Measurements from ENCODE around the gene PLB1.

PLB1 gene

DNA sequence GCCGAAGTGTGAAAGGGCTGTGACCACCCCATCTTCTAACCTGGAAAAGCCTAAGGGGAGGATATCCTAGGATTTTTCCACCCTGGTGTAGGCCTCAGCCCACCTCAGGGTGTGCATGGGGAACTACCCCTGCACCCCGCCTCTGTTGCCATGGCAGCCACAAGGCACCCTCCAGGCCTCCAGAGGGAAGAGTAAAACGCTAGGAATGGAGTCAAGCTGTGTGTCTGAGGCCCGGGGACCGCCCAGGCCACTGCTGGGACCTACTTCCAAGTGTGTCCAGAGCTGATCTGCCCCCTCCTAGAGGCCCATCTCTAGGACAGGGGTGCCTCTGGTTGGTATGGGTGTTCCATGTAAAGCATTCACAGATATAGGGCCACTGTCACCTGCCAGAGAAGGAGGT lies 86.7 kb downstream of the PLB1 start:
- in situ Hi-C loops (cut with MboI; ENCODE audit: low sequenced_read_pairs), result no loop called here

- in situ Hi-C loops (cut with MboI; ENCODE audit: low sequenced_read_pairs), result no loop called here
Observed at GRCh38 chr2:28583899-28584553, 88.2 kb downstream of the PLB1 start.

DNA sequence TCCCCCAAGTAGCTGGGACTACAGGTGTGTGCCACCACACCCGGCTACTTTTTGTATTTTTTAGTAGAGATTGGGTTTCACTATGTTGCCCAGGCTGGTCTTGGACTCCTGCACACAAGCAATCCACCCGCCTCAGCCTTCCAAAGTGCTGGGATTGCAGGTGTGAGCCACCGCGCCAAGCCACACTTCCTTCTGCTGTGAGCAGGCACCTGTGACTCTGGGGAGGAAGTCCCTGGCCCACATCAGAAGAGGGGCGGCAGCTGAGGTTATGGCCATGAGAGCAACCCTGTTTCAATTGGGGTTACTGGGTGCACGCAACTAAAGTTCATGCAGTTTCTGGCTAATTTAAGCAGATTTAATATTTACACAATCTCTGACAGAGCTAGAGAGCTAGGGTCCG lies 91.0 kb downstream of the PLB1 start:
- in situ Hi-C loops (cut with MboI; ENCODE audit: low sequenced_read_pairs), result no loop called here

- in situ Hi-C loops (cut with MboI; ENCODE audit: low sequenced_read_pairs), result no loop called here
Observed at GRCh38 chr2:28587526-28588291, 91.8 kb downstream of the PLB1 start.

- in situ Hi-C loops (cut with MboI; ENCODE audit: low sequenced_read_pairs), result no loop called here
Observed at GRCh38 chr2:28588292-28588670, 92.4 kb downstream of the PLB1 start.

- in situ Hi-C loops (cut with MboI; ENCODE audit: low sequenced_read_pairs), result loop anchor here (10.0 kb wide), 1 partner anchor 165 kb away; the partner anchor contains the start of gene PPP1CB
Observed at GRCh38 chr2:28589746-28590463, 94.0 kb downstream of the PLB1 start.

- in situ Hi-C loops (cut with MboI; ENCODE audit: low sequenced_read_pairs), result loop anchor here (10.0 kb wide), 1 partner anchor 164 kb away; the partner anchor contains the start of gene PPP1CB
Observed at GRCh38 chr2:28590496-28591301, 94.8 kb downstream of the PLB1 start.

DNA sequence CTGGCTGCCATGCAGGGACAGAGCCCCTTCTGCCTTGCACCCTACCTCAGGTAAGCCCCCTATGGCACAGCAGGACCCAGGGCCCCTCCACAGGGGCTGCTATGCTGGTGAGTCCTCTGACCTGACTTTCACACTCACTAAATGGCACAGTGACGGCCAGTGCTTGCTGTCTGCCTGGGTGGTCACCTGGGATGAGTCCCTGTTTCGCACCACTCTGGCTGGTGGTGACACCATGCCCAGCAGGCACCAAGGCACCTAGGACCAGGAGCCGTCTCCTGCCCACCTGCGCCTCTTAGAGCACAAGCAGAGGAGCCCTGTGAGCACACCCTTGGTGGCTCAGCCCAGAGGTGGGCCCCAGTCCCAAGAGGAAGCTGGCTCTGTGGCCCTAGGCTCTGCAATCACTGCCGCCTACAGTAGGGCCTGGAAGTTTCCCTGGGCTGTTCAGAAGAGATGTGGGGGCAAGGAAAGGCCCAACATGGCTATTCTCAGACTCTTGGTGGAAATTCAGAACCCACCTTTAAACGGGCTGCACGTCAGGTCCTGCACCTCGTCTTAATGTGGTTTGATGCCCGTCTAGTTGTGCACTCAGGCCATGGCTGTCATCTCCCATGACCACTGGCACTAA lies 96.0 kb downstream of the PLB1 start:
- in situ Hi-C loops (cut with MboI; ENCODE audit: low sequenced_read_pairs), result loop anchor here (10.0 kb wide), 1 partner anchor 163 kb away; the partner anchor contains the start of gene PPP1CB

- in situ Hi-C loops (cut with MboI; ENCODE audit: low sequenced_read_pairs), result loop anchor here (10.0 kb wide), 1 partner anchor 162 kb away; the partner anchor contains the start of gene PPP1CB
Observed at GRCh38 chr2:28592481-28592880, 96.6 kb downstream of the PLB1 start.

- in situ Hi-C loops (cut with MboI; ENCODE audit: low sequenced_read_pairs), result loop anchor here (10.0 kb wide), 1 partner anchor 162 kb away; the partner anchor contains the start of gene PPP1CB
Observed at GRCh38 chr2:28593160-28593755, 97.4 kb downstream of the PLB1 start.

DNA sequence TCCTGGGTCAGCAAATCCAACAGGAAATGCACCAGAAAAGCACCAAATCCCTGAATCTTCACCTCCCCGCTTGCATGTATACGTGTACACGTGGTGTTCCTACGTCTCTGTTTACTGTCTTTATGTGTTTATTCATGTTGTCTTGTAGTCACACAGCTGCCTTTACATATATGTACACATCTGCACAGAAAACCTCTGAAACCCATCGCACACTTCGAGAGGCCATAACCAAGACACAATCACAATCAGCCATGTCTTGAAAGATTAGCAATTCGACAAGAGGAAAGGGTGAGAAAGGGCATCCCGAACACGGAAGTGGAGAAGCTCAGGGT lies 98.1 kb downstream of the PLB1 start:
- in situ Hi-C loops (cut with MboI; ENCODE audit: low sequenced_read_pairs), result loop anchor here (10.0 kb wide), 1 partner anchor 161 kb away; the partner anchor contains the start of gene PPP1CB

DNA sequence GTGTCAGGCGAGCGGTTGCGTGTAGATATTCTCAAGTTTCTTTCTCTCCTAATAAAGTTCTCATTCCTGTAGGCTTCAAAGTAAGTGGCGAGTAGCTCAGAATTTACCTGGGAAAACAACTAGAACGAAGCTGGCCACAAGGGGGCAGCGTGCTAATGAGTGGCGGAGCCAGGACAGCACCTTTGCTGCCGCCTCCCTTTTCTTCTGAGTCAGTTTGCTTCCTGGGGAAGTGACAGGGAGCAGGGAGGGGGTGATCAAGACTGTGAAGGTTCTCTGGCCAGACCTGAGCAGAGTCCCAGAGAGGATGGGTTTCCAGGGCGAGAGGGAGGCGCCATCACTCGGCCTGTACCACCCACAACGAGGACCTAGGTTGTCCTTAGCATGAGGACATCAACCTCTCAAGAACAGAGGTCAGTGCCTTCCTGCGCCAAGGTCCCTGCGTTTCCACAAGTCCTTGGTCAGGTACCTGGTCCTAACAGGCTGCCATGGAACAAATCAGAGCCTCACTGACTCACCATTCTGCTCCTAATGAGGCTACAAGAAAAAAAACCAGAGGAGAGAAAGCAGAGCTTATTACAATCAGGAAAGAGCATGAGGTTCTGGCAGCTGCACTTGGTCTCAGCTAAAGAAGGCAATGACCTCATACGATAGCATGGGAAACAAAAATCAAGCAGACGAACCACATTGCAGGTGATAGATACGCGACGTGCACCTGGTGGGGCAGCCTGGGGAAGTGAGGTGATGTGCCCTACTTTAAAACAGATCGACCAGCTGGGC lies 98.7 kb downstream of the PLB1 start:
- in situ Hi-C loops (cut with MboI; ENCODE audit: low sequenced_read_pairs), result loop anchor here (10.0 kb wide), 1 partner anchor 160 kb away; the partner anchor contains the start of gene PPP1CB

GRCh38 chr2:28595323-28595722 lies 99.5 kb downstream of the PLB1 start:
- in situ Hi-C loops (cut with MboI; ENCODE audit: low sequenced_read_pairs), result loop anchor here (10.0 kb wide), 1 partner anchor 159 kb away; the partner anchor contains the start of gene PPP1CB

DNA sequence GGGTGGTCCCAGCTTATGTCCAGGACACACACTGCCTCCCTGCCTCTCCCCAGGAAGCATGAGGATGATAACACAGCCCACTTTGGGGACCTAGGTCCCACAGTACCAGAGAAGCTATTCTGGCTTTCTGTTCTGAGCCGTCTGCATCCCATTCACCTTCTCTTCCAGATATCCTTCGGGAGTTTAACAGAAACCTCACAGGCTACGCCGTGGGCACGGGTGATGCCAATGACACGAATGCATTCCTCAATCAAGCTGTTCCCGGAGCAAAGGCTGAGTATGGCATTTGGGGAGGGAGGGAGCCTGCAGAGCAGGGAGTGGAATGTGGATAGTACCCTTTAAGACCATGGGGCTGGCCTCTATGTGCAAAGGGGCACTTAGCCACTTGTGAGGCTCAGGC lies 102.6 kb downstream of the PLB1 start:
- in situ Hi-C loops (cut with MboI; ENCODE audit: low sequenced_read_pairs), result loop anchor here (10.0 kb wide), 1 partner anchor 156 kb away; the partner anchor contains the start of gene PPP1CB

- in situ Hi-C loops (cut with MboI; ENCODE audit: low sequenced_read_pairs), result no loop called here
Observed at GRCh38 chr2:28600181-28600580, 104.3 kb downstream of the PLB1 start.

GRCh38 chr2:28601616-28602015 lies 105.8 kb downstream of the PLB1 start:
- in situ Hi-C loops (cut with MboI; ENCODE audit: low sequenced_read_pairs), result no loop called here

- in situ Hi-C loops (cut with MboI; ENCODE audit: low sequenced_read_pairs), result no loop called here
Observed at GRCh38 chr2:28602136-28602660, 106.3 kb downstream of the PLB1 start.
